Endothelial cell of umbilical vein (primary cell): ENCODE data around the gene CHST11.

ENCODE experiments used
- JUN ChIP-seq: IDR thresholded peaks from 2 replicates; pipeline ENCODE4 v1.6.1; 2011; ENCODE audit warnings: borderline replicate concordance, low read depth; ENCODE audit not compliant: insufficient read length, insufficient read depth
- POLR2A ChIP-seq: IDR thresholded peaks from 2 replicates; pipeline ENCODE4 v1.6.1; 2012; ENCODE audit warnings: low read depth, mild to moderate bottlenecking, control low read depth, low read length
- POLR2AphosphoS5 ChIP-seq: IDR thresholded peaks from 2 replicates; pipeline ENCODE4 v1.6.1; 2012; ENCODE audit warnings: low read depth, mild to moderate bottlenecking, control low read depth, low read length, moderate library complexity; ENCODE audit not compliant: insufficient read depth
- TF ChIP-seq, protein P1 (sequence below): IDR thresholded peaks from 2 replicates; pipeline ENCODE4 v1.6.1; 2011; ENCODE audit not compliant: insufficient read depth, insufficient read length
- TF ChIP-seq, protein P2 (sequence below), 2 donors: IDR thresholded peaks; 1 replicate in 1 of 2; 2 replicates in 1 of 2; pipeline ENCODE4 v1.5.1; 2011; ENCODE audit warnings: low read length in 2 of 2, mild to moderate bottlenecking in 2 of 2, moderate library complexity in 2 of 2, control low read depth in 1 of 2, inconsistent platforms in 1 of 2, low read depth in 1 of 2; ENCODE audit not compliant: insufficient read depth in 1 of 2; ENCODE audit errors: extremely low read depth in 1 of 2

DNA sequence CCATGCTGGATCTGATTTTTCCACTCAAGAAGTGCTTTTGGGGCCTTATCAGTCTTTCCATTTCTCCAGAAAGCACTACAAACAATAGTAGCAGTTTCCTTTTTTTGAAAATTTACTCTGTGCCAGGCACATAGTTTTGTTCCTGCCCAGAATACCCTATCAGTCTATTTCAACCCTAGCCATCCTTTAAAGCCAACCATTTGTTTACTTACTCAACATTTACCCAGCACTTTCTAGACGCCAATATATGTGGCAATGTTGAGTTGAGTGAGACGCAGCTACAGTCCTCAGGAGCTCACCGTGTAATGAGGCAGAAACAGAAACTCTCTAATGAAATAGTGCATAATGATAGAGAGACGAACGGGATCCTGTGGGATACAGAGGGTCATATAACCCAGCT is 32.9 kb upstream of the CHST11 start:
- no peak for TF ChIP-seq POLR2A
- TF ChIP-seq, protein P1, sequence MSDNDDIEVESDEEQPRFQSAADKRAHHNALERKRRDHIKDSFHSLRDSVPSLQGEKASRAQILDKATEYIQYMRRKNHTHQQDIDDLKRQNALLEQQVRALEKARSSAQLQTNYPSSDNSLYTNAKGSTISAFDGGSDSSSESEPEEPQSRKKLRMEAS = no peak
- TF ChIP-seq, protein P2, sequence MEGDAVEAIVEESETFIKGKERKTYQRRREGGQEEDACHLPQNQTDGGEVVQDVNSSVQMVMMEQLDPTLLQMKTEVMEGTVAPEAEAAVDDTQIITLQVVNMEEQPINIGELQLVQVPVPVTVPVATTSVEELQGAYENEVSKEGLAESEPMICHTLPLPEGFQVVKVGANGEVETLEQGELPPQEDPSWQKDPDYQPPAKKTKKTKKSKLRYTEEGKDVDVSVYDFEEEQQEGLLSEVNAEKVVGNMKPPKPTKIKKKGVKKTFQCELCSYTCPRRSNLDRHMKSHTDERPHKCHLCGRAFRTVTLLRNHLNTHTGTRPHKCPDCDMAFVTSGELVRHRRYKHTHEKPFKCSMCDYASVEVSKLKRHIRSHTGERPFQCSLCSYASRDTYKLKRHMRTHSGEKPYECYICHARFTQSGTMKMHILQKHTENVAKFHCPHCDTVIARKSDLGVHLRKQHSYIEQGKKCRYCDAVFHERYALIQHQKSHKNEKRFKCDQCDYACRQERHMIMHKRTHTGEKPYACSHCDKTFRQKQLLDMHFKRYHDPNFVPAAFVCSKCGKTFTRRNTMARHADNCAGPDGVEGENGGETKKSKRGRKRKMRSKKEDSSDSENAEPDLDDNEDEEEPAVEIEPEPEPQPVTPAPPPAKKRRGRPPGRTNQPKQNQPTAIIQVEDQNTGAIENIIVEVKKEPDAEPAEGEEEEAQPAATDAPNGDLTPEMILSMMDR (IDR thresholded peaks at IDR 0.05; ENCODE audit: extremely low read depth in 1 of 2, insufficient read depth in 1 of 2, low read depth in 1 of 2, low read length in 2 of 2) = no peak
- TF ChIP-seq JUN = no peak
- no peak for TF ChIP-seq POLR2AphosphoS5
